Vagina (tissue), 2 donors: Measurements from ENCODE around the gene SAFB2. TPM values are rescaled to one million over a fixed set of nuclear protein-coding genes. Genes with fewer than 3 reads are reported as not detected.

Source experiments
- DNase-seq, 2 donors: peaks; one replicate each; pipeline ENCODE4 v3.0.0-alpha.2; 2017; ENCODE audit errors: extremely low spot score in 2 of 2
- H3K27ac ChIP-seq: fragments of 200-600 bp; sonication (generic); one replicate; pipeline ENCODE4 v1.5.1; 2019
- H3K27me3 ChIP-seq: fragments of 200-600 bp; sonication (generic); one replicate; pipeline ENCODE4 v1.5.1; 2019
- H3K36me3 ChIP-seq, 2 donors: fragments of 200-600 bp; sonication (generic); one replicate each; pipeline ENCODE4 v1.5.1; 2017 to 2019
- H3K4me1 ChIP-seq: fragments of 200-600 bp; sonication (generic); one replicate; pipeline ENCODE4 v1.5.1; 2019
- H3K4me3 ChIP-seq, 2 donors: fragments of 200-600 bp; sonication (generic); 1 replicate in 1 of 2; 2 replicates in 1 of 2; pipeline ENCODE4 v1.5.1; 2016 to 2019
- H3K9me3 ChIP-seq: fragments of 200-600 bp; sonication (generic); one replicate; pipeline ENCODE4 v1.5.1; 2019
- POLR2A ChIP-seq, 2 donors: fragments of 450-650 bp; IDR thresholded peaks; one replicate each; pipeline ENCODE4 v1.6.1; 2017; ENCODE audit warnings: antibody characterized with exemption in 2 of 2, mild to moderate bottlenecking in 2 of 2, moderate library complexity in 2 of 2
- POLR2AphosphoS5 ChIP-seq, 2 donors: sonication (generic); formaldehyde crosslinking; IDR thresholded peaks; one replicate each; pipeline ENCODE4 v1.9.0; 2017; ENCODE audit warnings: antibody characterized with exemption in 2 of 2, mild to moderate bottlenecking in 2 of 2, low read depth in 1 of 2; ENCODE audit not compliant: insufficient read depth in 1 of 2
- intact Hi-C: fragments of 100-400 bp; cut with DNase I; formaldehyde crosslinking; loops from one replicate; pipeline ENCODE4 v1.15.1; 2023
- total RNA-seq: library from RNA; depleted of rRNA; stranded (reverse); fragments of >200 nt; gene quantifications from one replicate; pipeline ENCODE4 v1.2.3, GENCODE V29; 2016
- TF ChIP-seq, protein P1 (sequence below), 3 experiments: fragments of 450-650 bp in 2 of 3; fragments of 200-600 bp in 1 of 3; sonication (generic) in 1 of 3; IDR thresholded peaks; one replicate each; pipeline ENCODE4 v1.5.1; 2017 to 2019; ENCODE audit warnings: antibody characterized with exemption in 3 of 3, mild to moderate bottlenecking in 2 of 3, moderate library complexity in 2 of 3

SAFB2 gene
- total RNA-seq, 1 donor from 2014 or later: 85.4 TPM

DNA sequence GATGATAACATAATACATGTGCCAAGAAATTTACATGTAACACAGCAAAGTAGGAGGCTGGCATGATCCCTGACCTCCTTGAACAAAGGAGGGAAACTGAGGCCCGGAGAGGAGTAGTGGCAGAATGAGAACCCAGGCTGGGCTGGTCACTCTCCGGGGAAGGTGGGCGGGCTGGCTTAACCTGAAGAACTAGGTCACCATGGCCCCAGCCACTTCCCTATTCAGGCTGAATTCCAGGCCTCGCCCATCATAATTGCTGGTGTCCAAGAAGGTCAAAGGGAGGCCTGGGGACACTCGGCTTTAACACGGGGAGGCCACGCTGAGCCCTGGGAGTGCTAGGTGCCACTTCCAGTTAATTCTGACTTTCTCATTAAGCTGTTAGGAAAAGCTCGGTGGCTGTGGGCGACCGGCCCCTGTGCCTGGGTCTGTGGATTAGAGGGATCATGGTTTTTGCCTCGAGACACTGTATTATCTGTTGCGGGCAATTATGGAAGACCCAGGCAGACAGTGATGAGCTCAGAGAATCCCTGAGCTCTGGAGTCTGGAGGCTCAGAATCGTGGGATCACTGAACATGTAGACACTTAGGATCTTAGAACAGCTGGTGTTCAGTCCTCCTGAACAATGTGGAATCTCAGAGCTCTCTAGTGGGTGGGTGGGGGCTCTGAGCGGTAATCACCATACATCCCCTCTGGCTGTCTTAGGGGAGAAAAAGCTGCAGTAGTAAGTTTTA lies 49.9 kb downstream of the SAFB2 start:
- H3K27me3 ChIP-seq: no peaks in the 10 kb centered on the region
- TF ChIP-seq POLR2A (IDR thresholded peaks at IDR 0.05) (no peak), POLR2AphosphoS5 (IDR thresholded peaks at IDR 0.05; ENCODE audit: insufficient read depth in 1 of 2, low read depth in 1 of 2) (no peak)
- TF ChIP-seq, protein P1, sequence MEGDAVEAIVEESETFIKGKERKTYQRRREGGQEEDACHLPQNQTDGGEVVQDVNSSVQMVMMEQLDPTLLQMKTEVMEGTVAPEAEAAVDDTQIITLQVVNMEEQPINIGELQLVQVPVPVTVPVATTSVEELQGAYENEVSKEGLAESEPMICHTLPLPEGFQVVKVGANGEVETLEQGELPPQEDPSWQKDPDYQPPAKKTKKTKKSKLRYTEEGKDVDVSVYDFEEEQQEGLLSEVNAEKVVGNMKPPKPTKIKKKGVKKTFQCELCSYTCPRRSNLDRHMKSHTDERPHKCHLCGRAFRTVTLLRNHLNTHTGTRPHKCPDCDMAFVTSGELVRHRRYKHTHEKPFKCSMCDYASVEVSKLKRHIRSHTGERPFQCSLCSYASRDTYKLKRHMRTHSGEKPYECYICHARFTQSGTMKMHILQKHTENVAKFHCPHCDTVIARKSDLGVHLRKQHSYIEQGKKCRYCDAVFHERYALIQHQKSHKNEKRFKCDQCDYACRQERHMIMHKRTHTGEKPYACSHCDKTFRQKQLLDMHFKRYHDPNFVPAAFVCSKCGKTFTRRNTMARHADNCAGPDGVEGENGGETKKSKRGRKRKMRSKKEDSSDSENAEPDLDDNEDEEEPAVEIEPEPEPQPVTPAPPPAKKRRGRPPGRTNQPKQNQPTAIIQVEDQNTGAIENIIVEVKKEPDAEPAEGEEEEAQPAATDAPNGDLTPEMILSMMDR (IDR thresholded peaks at IDR 0.05): no peak
- H3K9me3 ChIP-seq: no peaks in the 10 kb centered on the region
- DNase-seq: no peak
- H3K4me3 ChIP-seq: no peak overlapping the region
- H3K36me3 ChIP-seq: no peaks in the 10 kb centered on the region
- intact Hi-C loops: no loop called here
- H3K27ac ChIP-seq: no peak overlapping the region
- H3K4me1 ChIP-seq: peaks cover under 1% of the 10 kb centered on the region

DNA sequence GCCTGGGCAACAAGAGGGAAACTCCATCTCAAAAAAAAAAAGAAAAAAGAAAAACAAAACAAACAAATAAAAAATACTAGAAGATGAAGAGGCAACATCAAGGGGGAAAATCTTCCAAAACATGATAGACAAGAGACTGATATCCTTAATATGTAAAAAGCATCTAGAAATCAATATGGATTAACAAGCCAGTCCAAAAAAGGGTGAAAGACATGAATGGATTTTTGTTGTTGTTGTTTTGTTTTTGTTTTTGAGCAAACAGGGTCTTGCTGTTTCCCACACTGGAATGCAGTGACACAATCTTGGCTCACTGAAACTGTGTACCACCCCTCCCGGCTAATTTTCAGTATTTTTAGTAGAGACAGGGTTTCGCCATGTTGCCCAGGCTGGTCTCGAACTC lies 50.8 kb downstream of the SAFB2 start:
- Histone ChIP-seq H3K27ac (no peak overlapping the region), H3K4me3 (no peak overlapping the region), H3K9me3 (no peaks in the 10 kb centered on the region), H3K36me3 (no peaks in the 10 kb centered on the region), H3K27me3 (no peaks in the 10 kb centered on the region), H3K4me1 (no peaks in the 10 kb centered on the region)
- TF ChIP-seq, protein P1 (IDR thresholded peaks at IDR 0.05): no peak
- intact Hi-C loops: no loop called here
- no peak for DNase-seq

DNA sequence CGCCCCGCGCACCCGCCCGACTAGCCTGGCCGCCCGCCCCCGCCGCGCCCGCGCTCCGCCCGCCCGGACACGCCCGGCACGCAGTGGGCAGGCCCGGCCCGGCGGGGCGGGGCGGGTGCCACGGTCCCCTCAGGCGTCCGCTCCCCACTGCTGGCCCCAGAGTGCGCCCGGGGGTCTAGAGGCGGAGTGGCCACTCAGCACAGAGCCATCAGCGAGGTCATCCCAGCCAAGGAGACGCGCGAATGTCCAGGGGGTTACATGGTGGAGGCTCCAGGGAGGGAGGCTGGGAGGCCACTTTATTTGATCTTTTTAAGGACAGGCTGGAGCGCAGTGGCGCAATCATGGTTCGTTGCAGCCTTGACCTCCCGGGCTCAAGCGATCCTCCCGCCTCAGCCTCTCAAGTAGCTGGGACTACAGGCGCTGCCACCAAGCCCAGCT lies 54.6 kb downstream of the SAFB2 start:
- Histone ChIP-seq H3K27me3 (no peaks in the 10 kb centered on the region), H3K4me1 (peaks cover 7% of the 10 kb centered on the region), H3K4me3 (peak overlapping the region; percentile 16 to 46), H3K27ac (peak overlapping the region; percentile 64), H3K36me3 (no peaks in the 10 kb centered on the region), H3K9me3 (no peaks in the 10 kb centered on the region)
- intact Hi-C loops: no loop called here
- TF ChIP-seq, protein P1 (IDR thresholded peaks at IDR 0.05): no peak
- no peak for TF ChIP-seq POLR2AphosphoS5 (IDR thresholded peaks at IDR 0.05; ENCODE audit: insufficient read depth in 1 of 2, low read depth in 1 of 2)
- DNase-seq: no peak

DNA sequence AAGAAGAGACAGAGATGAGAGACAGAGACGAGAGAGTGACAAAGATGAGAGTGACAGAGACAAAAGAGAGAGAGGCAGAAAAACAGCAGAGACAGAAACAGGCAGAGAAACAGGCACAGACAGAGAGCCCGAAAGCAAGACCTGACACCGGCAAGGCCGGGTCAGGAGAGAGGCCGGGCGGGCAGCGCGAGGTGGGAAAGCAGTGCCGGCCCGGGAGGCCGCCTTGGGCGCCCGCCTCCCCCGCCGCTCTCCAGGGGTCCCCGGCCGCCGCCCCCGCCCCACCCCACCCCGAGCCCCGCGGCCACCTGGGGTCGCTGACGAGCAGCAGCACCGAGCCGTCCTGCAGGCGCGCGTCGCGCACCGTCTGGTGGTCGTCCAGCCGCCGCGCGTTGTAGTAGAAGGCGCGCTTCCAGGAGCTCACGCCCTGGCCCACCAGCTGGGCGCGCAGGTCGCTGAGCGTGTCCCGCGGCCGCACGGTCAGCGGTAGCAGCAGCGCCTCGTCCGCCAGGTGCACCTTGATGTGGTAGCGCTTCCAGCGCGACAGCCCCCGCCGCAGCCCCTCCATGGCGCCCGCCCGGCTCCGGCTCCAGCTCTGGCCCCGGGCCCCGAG lies 55.1 kb downstream of the SAFB2 start, which contains the start of gene TINCR:
Gene TINCR (minus strand): TSS at position 594 of the 610 bp plus-strand sequence.
- intact Hi-C loops: no loop called here
- peak within 1 kb of the TSS; percentile 64 for H3K27ac ChIP-seq

More for the DNA sequence above, 55.1 kb downstream of the SAFB2 start, which contains the start of gene TINCR:
- H3K36me3 ChIP-seq: no peaks in the 10 kb centered on the region
- no peak for DNase-seq
- TF ChIP-seq POLR2AphosphoS5 (IDR thresholded peaks at IDR 0.05; ENCODE audit: insufficient read depth in 1 of 2, low read depth in 1 of 2) (no peak), POLR2A (IDR thresholded peaks at IDR 0.05) (no peak)
- TF ChIP-seq, protein P1 (IDR thresholded peaks at IDR 0.05): no peak
- H3K9me3 ChIP-seq: no peaks in the 10 kb centered on the region
- peak within 1 kb of the TSS; percentile 16 to 46 for H3K4me3 ChIP-seq
- no peaks in the 10 kb centered on the region for H3K27me3 ChIP-seq
- H3K4me1 ChIP-seq: peaks cover 7% of the 10 kb centered on the region
